ENCODE data around the gene NFIA. TPM values are rescaled to one million over a fixed set of nuclear protein-coding genes. Genes with fewer than 3 reads are reported as not detected.

The NFIA gene
- total and polyA plus RNA-seq, 9 of the 15 experiments (the other 6 are each of a cell fraction or from before 2014, with no cell fraction given) = 5.3 to 24.9 (median 9.8) TPM

DNA sequence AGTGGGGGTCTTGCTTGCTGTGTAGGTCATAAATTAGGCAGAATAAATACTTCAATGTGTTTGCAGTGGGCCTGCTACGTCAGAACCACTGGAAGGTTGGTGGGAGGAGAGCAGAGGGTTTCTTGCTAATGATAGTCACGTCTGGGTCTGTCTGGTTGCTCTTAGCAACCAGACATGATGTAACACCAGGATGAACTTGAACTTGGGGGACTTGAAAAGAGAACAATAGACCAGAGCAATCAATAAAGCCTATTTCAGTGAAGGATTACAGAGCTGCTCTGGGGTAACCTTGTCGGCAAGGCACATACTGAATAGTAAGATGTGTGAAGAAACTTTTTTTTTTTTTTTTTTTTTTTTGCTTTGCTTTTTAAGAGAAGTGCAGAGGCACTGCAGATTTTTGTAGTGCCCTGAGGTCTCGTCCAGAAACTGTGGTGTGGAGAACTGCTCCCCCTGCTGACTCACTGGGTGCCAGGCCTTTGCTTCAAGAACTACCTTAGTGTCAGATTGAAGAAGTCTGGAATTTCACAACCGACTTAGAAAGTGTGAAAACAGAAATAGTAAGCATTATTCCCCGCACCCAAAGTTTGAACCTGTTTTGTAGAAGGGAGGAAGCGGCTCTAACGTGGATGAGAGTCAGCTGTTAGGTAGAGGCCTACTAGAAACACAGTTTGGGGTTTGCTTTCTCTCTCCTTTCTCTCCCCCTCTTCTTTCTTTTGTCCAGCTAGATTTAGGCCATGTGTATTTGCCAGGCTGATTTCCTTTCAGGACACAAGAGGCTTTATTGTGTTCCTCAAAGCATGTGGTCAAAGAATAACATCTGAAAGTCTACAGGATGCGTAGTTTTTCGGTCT lies 371.0 kb downstream of the NFIA start (continued):
- TF ChIP-seq FOXP1 (CRISPR knock-in tag; IDR thresholded peaks at IDR 0.05) (no peak), TRIM24 (IDR thresholded peaks at IDR 0.05) (peak in 1 of 2 experiments; percentile 58; a peak in 1 of 4 replicates), SMARCB1 (IDR thresholded peaks at IDR 0.05; ENCODE audit: insufficient read length, low read depth) (no peak), MTF1 (CRISPR knock-in tag; IDR thresholded peaks at IDR 0.05; ENCODE audit: borderline replicate concordance) (no peak), FOXO4 (CRISPR knock-in tag; IDR thresholded peaks at IDR 0.05) (no peak), YBX1 (IDR thresholded peaks at IDR 0.05) (no peak), ZNF174 (CRISPR knock-in tag; IDR thresholded peaks at IDR 0.05) (no peak), SRF (CRISPR knock-in tag; IDR thresholded peaks at IDR 0.05) (no peak), ZNF197 (CRISPR knock-in tag; IDR thresholded peaks at IDR 0.05; ENCODE audit: low read depth) (peak; percentile 54; the same call in 1 of the 2 replicates), SP1 (CRISPR knock-in tag; IDR thresholded peaks at IDR 0.05) (no peak), GMEB1 (CRISPR knock-in tag; IDR thresholded peaks at IDR 0.05) (no peak), ZNF644 (tag; IDR thresholded peaks at IDR 0.05; ENCODE audit: low read depth) (no peak), CREBBP (IDR thresholded peaks at IDR 0.05; ENCODE audit: low read depth, low read length) (no peak), POU5F1 (IDR thresholded peaks at IDR 0.05; ENCODE audit: borderline replicate concordance, low read depth, low read length, partially characterized antibody) (no peak), TOE1 (IDR thresholded peaks at IDR 0.05; ENCODE audit: borderline replicate concordance) (0 out of 2 replicates have a peak, but pooled peaks have one; percentile 47), TOE1 (CRISPR knock-in tag; IDR thresholded peaks at IDR 0.05; ENCODE audit: borderline replicate concordance, low read depth) (no peak), KLF10 (CRISPR knock-in tag; IDR thresholded peaks at IDR 0.05) (no peak), SOX6 (IDR thresholded peaks at IDR 0.05) (peak; percentile 81)
- TF ChIP-seq, protein P1, sequence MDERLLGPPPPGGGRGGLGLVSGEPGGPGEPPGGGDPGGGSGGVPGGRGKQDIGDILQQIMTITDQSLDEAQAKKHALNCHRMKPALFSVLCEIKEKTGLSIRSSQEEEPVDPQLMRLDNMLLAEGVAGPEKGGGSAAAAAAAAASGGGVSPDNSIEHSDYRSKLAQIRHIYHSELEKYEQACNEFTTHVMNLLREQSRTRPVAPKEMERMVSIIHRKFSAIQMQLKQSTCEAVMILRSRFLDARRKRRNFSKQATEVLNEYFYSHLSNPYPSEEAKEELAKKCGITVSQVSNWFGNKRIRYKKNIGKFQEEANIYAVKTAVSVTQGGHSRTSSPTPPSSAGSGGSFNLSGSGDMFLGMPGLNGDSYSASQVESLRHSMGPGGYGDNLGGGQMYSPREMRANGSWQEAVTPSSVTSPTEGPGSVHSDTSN (CRISPR knock-in tag; IDR thresholded peaks at IDR 0.05; ENCODE audit: low read depth) = no peak
- TF ChIP-seq, protein P1 (tag; conservative IDR thresholded peaks at IDR 0.05; ENCODE audit: low read depth) = 0 out of 2 replicates have a peak, but pooled peaks have one; percentile 7
